SK-N-SH (cell line): ENCODE results near the gene HMX2. TPM values are rescaled to one million over a fixed set of nuclear protein-coding genes. Genes with fewer than 3 reads are reported as not detected.

Source experiments
- CTCF ChIA-PET: fragments of 300-600, 350-600 bp; formaldehyde crosslinking; extraction: SDS; loops from one replicate; lab custom pipeline; 2021; lab: Yijun Ruan, JAX
- POLR2A ChIA-PET: fragments of 350-600 bp; sonication (Branson Sonifier 250); formaldehyde crosslinking; extraction: SDS; loops from one replicate; lab custom pipeline; 2020; ENCODE audit warnings: antibody characterized with exemption, inconsistent platforms; lab: Yijun Ruan, JAX
- DNase-seq: peaks from one replicate; pipeline ENCODE4 v3.0.0; 2012
- H2AFZ ChIP-seq: fragments of 200-600 bp; sonication (generic); 2 replicates; pipeline ENCODE4 v1.8.1; 2016; ENCODE audit warnings: antibody characterized with exemption, mild to moderate bottlenecking, low read depth
- H3F3A ChIP-seq: fragments of 200-600 bp; sonication (generic); replicated peaks from 2 replicates; pipeline ENCODE3; 2016; ENCODE audit warnings: antibody characterized with exemption, mild to moderate bottlenecking; ENCODE audit not compliant: insufficient read depth
- H3K27ac ChIP-seq, 2 experiments: fragments of 200-500 bp in 1 of 2; fragments of 200-600 bp in 1 of 2; sonication (Bioruptor generic) in 1 of 2; sonication (generic), shearing (Covaris generic) in 1 of 2; 2 replicates each; pipeline versions ENCODE4 v1.5.1 to v1.6.1; 2014 to 2016; ENCODE audit warnings: low read depth in 2 of 2, inconsistent platforms in 1 of 2, low read length in 1 of 2, mild to moderate bottlenecking in 1 of 2, mixed read lengths in 1 of 2
- H3K27me3 ChIP-seq: fragments of 200-600 bp; sonication (generic), shearing (Covaris generic); 2 replicates; pipeline ENCODE4 v1.6.1; 2016; ENCODE audit warnings: mixed run types; ENCODE audit not compliant: insufficient read depth
- H3K36me3 ChIP-seq, 2 experiments: fragments of 200-500 bp in 1 of 2; fragments of 200-600 bp in 1 of 2; sonication (Bioruptor generic) in 1 of 2; sonication (generic) in 1 of 2; replicated peaks in 1 of 2; 2 replicates each; pipeline versions ENCODE3 to v1.5.1; 2014 to 2016; ENCODE audit warnings: low read length in 1 of 2, mild to moderate bottlenecking in 1 of 2; ENCODE audit not compliant: insufficient read depth in 2 of 2, control insufficient read depth in 1 of 2
- H3K4me1 ChIP-seq, 2 experiments: fragments of 200-500 bp in 1 of 2; fragments of 200-600 bp in 1 of 2; sonication (Bioruptor generic) in 1 of 2; sonication (generic), shearing (Covaris generic) in 1 of 2; 2 replicates each; pipeline versions ENCODE4 v1.5.1 to v1.6.1; 2014 to 2016; ENCODE audit warnings: low read depth in 1 of 2, low read length in 1 of 2, mixed run types in 1 of 2; ENCODE audit not compliant: insufficient read depth in 2 of 2, control insufficient read depth in 1 of 2
- H3K4me2 ChIP-seq: fragments of 200-600 bp; sonication (generic), shearing (Covaris generic); 2 replicates; pipeline ENCODE4 v1.6.1; 2017; ENCODE audit warnings: mixed run types
- H3K4me3 ChIP-seq, 2 experiments: fragments of 200-500 bp in 1 of 2; fragments of 200-600 bp in 1 of 2; sonication (Bioruptor generic) in 1 of 2; sonication (generic), shearing (Covaris generic) in 1 of 2; 2 replicates each; pipeline versions ENCODE4 v1.5.1 to v1.8.1; 2014 to 2016; ENCODE audit warnings: low read depth in 2 of 2, inconsistent platforms in 1 of 2, low read length in 1 of 2, mild to moderate bottlenecking in 1 of 2, mixed read lengths in 1 of 2, moderate library complexity in 1 of 2
- H3K79me2 ChIP-seq: fragments of 200-600 bp; sonication (generic); 2 replicates; pipeline ENCODE4 v1.8.1; 2017; ENCODE audit warnings: mild to moderate bottlenecking; ENCODE audit not compliant: insufficient read depth
- H3K9ac ChIP-seq: fragments of 200-600 bp; sonication (generic); 2 replicates; pipeline ENCODE4 v1.6.1; 2017; ENCODE audit warnings: mixed run types
- H3K9me2 ChIP-seq: fragments of 200-600 bp; sonication (generic); 2 replicates; pipeline ENCODE4 v1.6.1; 2017; ENCODE audit warnings: mixed run types
- H3K9me3 ChIP-seq: fragments of 200-600 bp; sonication (generic); 2 replicates; pipeline ENCODE4 v1.6.1; 2017; ENCODE audit warnings: mixed run types, mild to moderate bottlenecking, moderate library complexity
- H4K20me1 ChIP-seq: fragments of 200-600 bp; sonication (generic); 2 replicates; pipeline ENCODE4 v1.6.1; 2017; ENCODE audit warnings: mild to moderate bottlenecking, mixed run types; ENCODE audit not compliant: insufficient read depth
- EP300 ChIP-seq, 2 experiments: IDR thresholded peaks; 2 replicates each; pipeline versions ENCODE4 v1.4.0 to v1.6.1; 2012; ENCODE audit warnings: borderline replicate concordance in 1 of 2, low read depth in 1 of 2, low read length in 1 of 2
- EZH2phosphoT487 ChIP-seq: fragments of 200-600 bp; sonication (generic); IDR thresholded peaks from 2 replicates; pipeline ENCODE4 v1.6.1; 2017; ENCODE audit warnings: low read depth, mixed run types, mild to moderate bottlenecking, antibody characterized with exemption, moderate library complexity, borderline replicate concordance
- FOSL2 ChIP-seq: IDR thresholded peaks from 2 replicates; pipeline ENCODE4 v1.4.0; 2012; ENCODE audit warnings: low read depth, mild to moderate bottlenecking, moderate library complexity, borderline replicate concordance
- FOXM1 ChIP-seq: IDR thresholded peaks from 2 replicates; pipeline ENCODE4 v1.4.0; 2012; ENCODE audit warnings: low read depth, mild to moderate bottlenecking
- MEF2A ChIP-seq: IDR thresholded peaks from 2 replicates; pipeline ENCODE4 v1.4.0; 2012; ENCODE audit warnings: low read depth, borderline replicate concordance
- NFIC ChIP-seq: IDR thresholded peaks from 2 replicates; pipeline ENCODE4 v1.4.0; 2012; ENCODE audit warnings: borderline replicate concordance
- POLR2AphosphoS5 ChIP-seq: IDR thresholded peaks from 2 replicates; pipeline ENCODE4 v1.6.1; 2012; ENCODE audit warnings: low read depth, low read length
- RXRA ChIP-seq: IDR thresholded peaks from 2 replicates; pipeline ENCODE4 v1.4.0; 2012; ENCODE audit warnings: low read depth, mild to moderate bottlenecking, borderline replicate concordance
- SIN3A ChIP-seq: IDR thresholded peaks from 2 replicates; pipeline ENCODE4 v1.6.1; 2012; ENCODE audit warnings: low read depth, mild to moderate bottlenecking, low read length, moderate library complexity, borderline replicate concordance
- TCF12 ChIP-seq: IDR thresholded peaks from 2 replicates; pipeline ENCODE4 v1.4.0; 2012
- TEAD4 ChIP-seq: IDR thresholded peaks from 2 replicates; pipeline ENCODE4 v1.4.0; 2012; ENCODE audit warnings: mild to moderate bottlenecking, borderline replicate concordance; ENCODE audit not compliant: insufficient read depth
- WGBS: methylation state at CpG from one replicate; pipeline ENCODE4 v1.1.6; 2017; ENCODE audit warnings: low lambda C conversion rate; 5-methylcytosine and 5-hydroxymethylcytosine counted together
- polyA plus RNA-seq, 3 experiments: library from polyadenylated mRNA; depleted of rRNA; stranded (reverse); fragments of >200 nt; gene quantifications; 2 replicates each; pipeline ENCODE4 v1.2.3, GENCODE V29; 2012

HMX2 gene
- polyA plus RNA-seq, 1 of the 3 experiments (the other 2 are of a cell fraction) = not detected

- no peaks in the 10 kb centered on the region for H3K79me2 ChIP-seq
- H3K4me3 ChIP-seq = no peak overlapping the region
- H3K4me2 ChIP-seq = no peak overlapping the region
- no peak overlapping the region for H3K27ac ChIP-seq
- no peaks in the 10 kb centered on the region for H3K36me3 ChIP-seq
- ChIA-PET CTCF (interaction anchor here (0.8 to 4.8 kb wide), 10 partner anchors 8 to 415 kb away, joined by 3 to 51 read pairs (median 5); partner anchors contain the start of gene BUB3), POLR2A (no interaction called here)
- peaks cover 0 to 14% of the 10 kb centered on the region in 2 experiments; a peak in 2 of 4 replicates for H3K4me1 ChIP-seq
- 0 out of 2 replicates have a peak, but pooled peaks cover 4% of the 10 kb centered on the region for H4K20me1 ChIP-seq
- no peak for TF ChIP-seq TCF12
- TF ChIP-seq NFIC = no peak
- no peak for TF ChIP-seq TEAD4
- TF ChIP-seq FOXM1 = no peak
- no peak for TF ChIP-seq FOSL2
- TF ChIP-seq EP300 (IDR thresholded peaks at IDR 0.05; ENCODE audit: borderline replicate concordance in 1 of 2, low read depth in 1 of 2, low read length in 1 of 2) = no peak
- TF ChIP-seq MEF2A = no peak
- TF ChIP-seq SIN3A = no peak
- TF ChIP-seq RXRA = no peak
- no peaks in the 10 kb centered on the region for H3K9me2 ChIP-seq
- no peaks in the 10 kb centered on the region for H3K9me3 ChIP-seq
- peak; percentile 29 for DNase-seq
- H3F3A ChIP-seq = no peaks in the 10 kb centered on the region
- no peak overlapping the region for H3K9ac ChIP-seq
- WGBS = 12% methylated on average over 11 of the region's 14 CpGs
- peaks cover 100% of the 10 kb centered on the region for H3K27me3 ChIP-seq
- H2AFZ ChIP-seq = no peak overlapping the region
These were observed 2.4 kb upstream of the HMX2 start for GRCh38 chr10:123145542-123146012.

- Histone ChIP-seq H2AFZ (no peak overlapping the region), H3K27ac (no peak overlapping the region), H3K9ac (no peak overlapping the region), H3K9me3 (no peaks in the 10 kb centered on the region), H4K20me1 (0 out of 2 replicates have a peak, but pooled peaks cover 4% of the 10 kb centered on the region), H3K36me3 (no peaks in the 10 kb centered on the region), H3K4me2 (no peak overlapping the region), H3K4me1 (peaks cover 0 to 21% of the 10 kb centered on the region in 2 experiments; a peak in 2 of 4 replicates), H3K9me2 (no peaks in the 10 kb centered on the region), H3K79me2 (no peaks in the 10 kb centered on the region), H3K27me3 (peaks cover 100% of the 10 kb centered on the region), H3F3A (no peaks in the 10 kb centered on the region), H3K4me3 (no peak overlapping the region)
- POLR2A ChIA-PET = interaction anchor here (0.5 kb wide), 1 partner anchor 412 kb away, joined by 3 read pairs; no protein-coding TSS in a partner anchor
- WGBS = 23% methylated on average over 40 of the region's 59 CpGs
- peak; percentile 41 for DNase-seq
- CTCF ChIA-PET = interaction anchor here (0.9 to 4.8 kb wide), 5 partner anchors 13 to 234 kb away, joined by 3 to 51 read pairs (median 6); no protein-coding TSS in a partner anchor
- TF ChIP-seq FOXM1 (no peak), EZH2phosphoT487 (peak; percentile 75; the same call in 1 of the 2 replicates), POLR2AphosphoS5 (no peak), NFIC (no peak)
These were observed 1.7 kb upstream of the HMX2 start for GRCh38 chr10:123146013-123146893.
